Cerebellar nuclear complex (tissue), 1 donor: ENCODE measurements around the gene PIKFYVE.
"Not testable (repeated sequence)": the region's sequence is repeated elsewhere in the genome, so short reads cannot be mapped to it uniquely, and the experiment has no call there.

Experiments
- DNase-seq, 2 experiments: peaks; one replicate each; lab custom pipeline; 2025; lab: John Stamatoyannopoulos, UW

Gene PIKFYVE

GRCh38 chr2:208297961-208298360 lies 31.9 kb downstream of the PIKFYVE start:
- no peak for DNase-seq

GRCh38 chr2:208300847-208301618 lies 35.0 kb downstream of the PIKFYVE start:
- no peak for DNase-seq

DNA sequence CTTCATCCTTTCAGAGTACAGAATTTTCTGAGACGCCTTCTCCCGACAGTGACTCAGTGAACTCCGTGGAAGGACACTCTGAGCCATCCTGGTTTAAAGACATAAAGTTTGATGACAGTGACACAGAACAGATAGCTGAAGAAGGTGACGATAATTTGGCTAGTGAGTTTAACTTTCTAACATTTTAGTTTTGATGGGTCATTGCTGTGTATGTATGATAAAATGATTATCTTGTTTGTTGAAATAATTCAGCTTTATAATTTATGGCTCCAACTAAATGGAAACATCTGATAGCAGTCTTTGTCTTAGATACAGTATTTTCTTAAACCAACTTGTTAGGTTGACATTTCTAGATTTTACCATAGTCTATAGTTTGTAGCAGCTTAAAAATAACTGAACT lies 38.1 kb downstream of the PIKFYVE start:
- DNase-seq: no peak

DNA sequence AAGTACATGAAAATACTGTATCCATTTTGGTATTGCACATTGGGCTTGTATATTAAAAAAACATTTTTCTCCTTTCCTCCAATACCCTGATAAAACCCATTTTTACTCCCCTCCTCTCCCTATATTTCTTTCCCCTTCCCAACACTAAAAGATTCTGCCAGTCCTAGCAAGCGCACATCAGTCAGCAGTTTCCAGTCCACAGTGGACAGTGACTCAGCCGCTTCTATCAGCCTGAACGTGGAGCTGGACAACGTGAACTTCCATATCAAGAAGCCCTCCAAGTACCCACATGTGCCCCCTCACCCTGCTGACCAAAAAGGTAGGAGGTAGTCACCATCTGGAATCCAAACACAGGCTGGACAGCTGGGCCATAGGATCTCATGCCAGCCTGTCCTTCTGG lies 38.6 kb downstream of the PIKFYVE start:
- no peak for DNase-seq

- DNase-seq: no peak
Measured at GRCh38 chr2:208306291-208306690, 40.2 kb downstream of the PIKFYVE start.

DNA sequence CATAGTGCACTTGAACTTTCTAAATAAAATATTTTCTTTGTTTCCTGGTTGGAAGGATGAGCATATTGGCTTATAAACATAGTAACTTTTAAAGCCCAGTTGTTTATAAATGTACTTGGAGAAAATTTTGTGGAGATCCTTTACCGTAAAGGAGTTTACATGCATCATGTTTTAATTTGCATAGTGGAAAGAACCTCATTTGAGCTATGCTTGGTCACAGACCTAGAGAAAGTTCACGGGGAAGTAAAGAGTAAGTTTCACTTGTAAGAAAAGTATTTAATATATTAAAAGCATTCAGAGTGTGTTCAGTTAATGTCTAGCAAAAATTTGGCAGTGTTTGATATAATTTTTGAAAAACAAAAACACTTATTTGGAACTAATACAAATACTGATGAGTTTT lies 45.3 kb downstream of the PIKFYVE start:
- DNase-seq: no peak

GRCh38 chr2:208311954-208312353 lies 45.9 kb downstream of the PIKFYVE start:
- DNase-seq: no peak

DNA sequence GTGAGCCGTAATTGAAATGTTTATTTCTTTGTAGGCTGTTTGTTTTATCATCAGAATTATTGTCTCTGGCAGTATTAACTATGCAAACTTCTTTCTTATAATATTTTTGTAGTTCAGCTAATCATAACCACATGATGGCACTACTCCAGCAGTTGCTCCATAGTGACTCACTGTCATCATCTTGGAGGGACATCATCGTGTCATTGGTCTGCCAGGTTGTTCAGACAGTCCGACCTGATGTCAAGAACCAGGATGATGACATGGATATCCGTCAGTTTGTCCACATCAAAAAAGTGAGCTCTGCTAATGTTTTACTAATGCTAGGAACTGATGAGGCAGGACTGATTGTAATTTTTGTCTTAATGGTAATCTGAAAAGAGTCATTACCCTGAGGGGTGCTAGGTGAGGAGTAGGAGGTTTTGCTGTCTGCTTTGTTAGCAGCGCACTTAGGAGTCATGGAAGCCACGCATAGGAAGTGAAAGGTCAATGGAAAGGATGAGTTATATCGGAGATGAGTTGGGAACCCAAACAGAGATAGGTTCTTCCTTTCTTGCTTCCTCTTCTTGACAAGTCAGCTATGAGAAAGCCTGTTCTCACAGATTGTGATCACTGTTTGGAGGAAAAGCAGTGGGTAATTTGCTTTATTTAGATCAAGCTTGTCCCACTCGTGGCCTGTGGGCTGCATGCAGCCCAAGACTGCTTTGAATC lies 49.2 kb downstream of the PIKFYVE start:
- DNase-seq: no peak

DNA sequence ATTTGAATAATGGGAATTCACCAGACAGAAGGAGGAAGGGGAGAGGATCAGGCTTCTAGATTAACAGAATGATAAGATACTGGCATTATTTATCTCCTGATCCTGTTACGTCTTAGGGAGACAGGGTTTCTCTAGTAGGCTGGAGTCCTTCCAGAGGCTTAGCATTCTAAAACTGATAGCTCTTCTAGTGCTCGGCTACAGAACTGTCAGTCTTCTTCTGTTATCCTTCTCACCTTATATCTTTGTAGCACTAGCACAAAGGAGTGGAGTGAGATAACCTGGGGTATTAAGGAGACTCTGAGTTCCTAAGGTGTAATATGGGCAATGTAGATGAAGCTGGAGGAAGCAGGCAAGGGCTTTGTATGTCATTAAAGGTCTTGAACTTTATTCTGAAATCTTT lies 52.1 kb downstream of the PIKFYVE start:
- no peak for DNase-seq

DNA sequence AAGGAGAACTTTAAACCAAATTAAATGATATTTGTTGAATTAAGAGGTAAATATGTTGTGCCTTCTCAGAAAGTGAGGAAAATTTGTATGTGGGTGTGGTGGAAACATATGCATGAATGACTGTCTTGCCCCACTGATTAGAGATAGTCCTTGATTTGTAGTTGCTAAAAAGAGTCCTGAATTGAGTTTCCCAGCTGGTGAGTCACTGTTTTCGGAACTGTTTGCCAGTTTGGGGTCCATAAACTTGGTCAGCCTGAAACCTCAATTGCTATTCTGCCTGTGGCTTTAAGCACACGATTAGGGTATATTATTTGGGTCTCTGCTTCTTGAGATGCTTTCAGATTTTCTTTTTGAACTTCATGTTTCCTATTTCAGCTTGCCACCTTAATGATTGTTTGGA lies 53.3 kb downstream of the PIKFYVE start:
- DNase-seq: no peak

- DNase-seq: no peak
Measured at GRCh38 chr2:208320686-208321085, 54.6 kb downstream of the PIKFYVE start.

- DNase-seq: no peak
Measured at GRCh38 chr2:208326016-208326415, 60.0 kb downstream of the PIKFYVE start.

DNA sequence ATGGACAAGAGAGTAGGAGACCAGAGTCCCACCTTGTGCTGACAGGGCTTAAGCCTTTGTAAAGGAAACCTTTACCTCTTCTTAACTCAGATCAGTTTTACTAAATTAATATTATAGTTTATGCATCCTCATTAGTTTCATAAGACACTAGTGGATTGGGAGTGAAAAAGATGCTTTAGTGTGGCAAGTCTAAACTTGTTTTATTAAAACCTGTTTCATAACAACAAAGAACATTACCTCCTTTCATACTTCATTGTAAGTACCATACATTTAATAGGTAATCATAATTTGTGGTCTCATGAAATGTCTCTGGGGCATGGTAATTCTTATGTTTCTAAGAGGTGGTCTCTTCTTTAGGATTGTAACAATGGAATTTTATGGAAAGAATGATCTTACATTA lies 63.4 kb downstream of the PIKFYVE start:
- DNase-seq: no peak

GRCh38 chr2:208334230-208334629 lies 68.2 kb downstream of the PIKFYVE start:
- DNase-seq: no peak

- DNase-seq: no peak
Measured at GRCh38 chr2:208346756-208347155, 80.7 kb downstream of the PIKFYVE start.

DNA sequence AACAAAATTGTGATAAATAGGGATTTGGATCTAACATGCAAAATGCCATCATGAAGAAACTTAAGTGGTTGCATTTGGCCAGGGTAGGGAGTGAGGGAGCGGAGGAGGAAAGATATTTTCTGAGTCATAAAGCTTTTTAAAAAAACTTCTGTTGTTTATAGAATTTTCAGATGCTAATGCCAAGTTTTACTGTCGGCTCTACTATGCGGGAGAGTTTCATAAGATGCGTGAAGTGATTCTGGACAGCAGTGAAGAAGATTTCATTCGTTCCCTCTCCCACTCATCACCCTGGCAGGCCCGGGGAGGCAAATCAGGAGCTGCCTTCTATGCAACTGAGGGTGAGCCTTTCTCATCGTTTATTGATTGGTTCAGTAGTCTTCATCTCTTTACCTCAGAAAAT lies 84.6 kb downstream of the PIKFYVE start:
- DNase-seq: no peak

GRCh38 chr2:208352644-208353567 lies 86.9 kb downstream of the PIKFYVE start:
- no peak for DNase-seq

- no peak for DNase-seq
Measured at GRCh38 chr2:208354964-208355381, 88.9 kb downstream of the PIKFYVE start.

DNA sequence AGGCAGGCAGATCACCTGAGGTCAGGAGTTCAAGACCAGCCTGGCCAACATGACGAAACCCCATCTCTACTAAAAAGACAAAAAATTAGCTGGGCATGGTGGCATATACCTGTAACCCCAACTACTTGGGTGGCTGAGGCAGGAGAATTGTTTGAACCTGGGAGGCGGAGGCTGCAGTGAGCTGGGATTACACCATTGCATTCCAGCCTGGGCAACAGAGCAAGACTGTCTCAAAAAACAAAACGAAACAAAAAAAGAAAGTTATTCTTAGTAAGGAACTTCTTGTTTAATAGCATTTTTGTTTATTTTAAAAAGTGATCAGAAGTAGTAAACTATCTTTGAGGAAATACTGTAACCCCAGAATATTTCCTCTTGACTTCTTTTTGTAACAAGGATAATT lies 90.4 kb downstream of the PIKFYVE start:
- DNase-seq: not testable (repeated sequence)

GRCh38 chr2:208356846-208357574 lies 91.0 kb downstream of the PIKFYVE start:
- no peak for DNase-seq

DNA sequence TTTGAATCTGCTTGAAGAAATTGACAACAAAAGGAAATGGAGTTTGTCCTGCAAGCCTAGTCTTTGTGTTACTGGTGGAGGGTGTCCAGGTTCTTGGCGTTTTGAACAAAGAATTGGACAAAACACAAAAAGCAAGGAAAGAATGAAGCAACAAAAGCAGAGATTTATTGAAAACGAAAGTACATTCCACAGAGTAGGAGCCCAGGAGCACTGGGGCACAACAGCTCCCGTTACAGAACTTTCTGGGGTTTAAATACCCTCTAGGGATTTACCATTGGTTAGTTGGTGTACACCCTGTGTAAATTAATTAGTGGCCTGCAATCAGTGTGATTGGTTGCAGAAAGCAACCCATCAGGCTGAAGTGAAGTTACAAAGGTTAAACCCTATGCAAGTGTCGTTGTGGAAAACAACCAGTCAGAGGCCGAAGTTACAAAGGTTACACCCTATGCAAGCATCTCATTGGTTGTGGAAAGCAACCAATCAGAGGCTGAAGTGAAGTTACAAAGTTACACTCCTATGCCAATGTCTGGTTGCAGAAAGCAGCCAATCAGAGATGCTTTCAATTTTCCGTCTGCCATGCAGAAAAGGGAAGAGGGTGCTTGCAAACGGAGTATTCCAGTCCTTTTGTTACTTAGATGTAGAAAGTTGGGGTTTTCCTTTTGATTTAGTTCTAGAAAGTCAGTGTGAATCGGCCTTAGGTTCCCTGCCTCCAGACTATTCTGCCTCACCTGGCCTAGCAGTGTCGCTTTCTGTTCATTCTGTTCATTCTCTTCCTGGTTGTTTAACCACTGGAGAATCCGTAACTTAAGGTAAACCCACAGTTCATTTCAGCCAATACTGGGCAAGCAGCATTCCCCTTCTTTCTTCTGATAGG lies 92.9 kb downstream of the PIKFYVE start:
- no peak for DNase-seq
